NCI-H146 treated with DMSO at 0.1 percent for 48 hours (cell line): ENCODE measurements around the gene DOCK1.
A peak's percentile ranks its signal among the peaks of the same experiment; 100 is the strongest.

Experiments
- DNase-seq: peaks from one replicate; lab custom pipeline; 2025; ENCODE audit not compliant: unreplicated experiment; lab: John Stamatoyannopoulos, UW

DOCK1 gene

DNA sequence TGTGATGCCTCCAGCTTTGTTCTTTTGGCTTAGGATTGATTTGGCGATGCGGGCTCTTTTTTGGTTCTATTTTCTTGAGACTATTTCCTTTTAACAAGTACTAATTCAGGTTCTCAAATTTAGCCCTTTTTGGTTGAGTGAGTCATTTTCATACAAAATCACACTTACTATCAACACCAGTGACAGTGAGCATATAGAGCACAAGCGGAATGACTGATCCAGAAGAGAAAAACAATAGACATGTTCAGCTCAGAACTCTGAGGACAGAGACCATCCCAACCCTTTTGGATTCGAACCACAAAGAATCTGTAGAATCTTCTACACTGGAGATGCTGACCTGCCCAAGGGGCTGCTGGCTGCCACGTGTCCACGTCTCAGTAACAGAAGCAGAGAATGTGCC, 347.6 kb downstream of the DOCK1 start:
- no peak for DNase-seq

DNA sequence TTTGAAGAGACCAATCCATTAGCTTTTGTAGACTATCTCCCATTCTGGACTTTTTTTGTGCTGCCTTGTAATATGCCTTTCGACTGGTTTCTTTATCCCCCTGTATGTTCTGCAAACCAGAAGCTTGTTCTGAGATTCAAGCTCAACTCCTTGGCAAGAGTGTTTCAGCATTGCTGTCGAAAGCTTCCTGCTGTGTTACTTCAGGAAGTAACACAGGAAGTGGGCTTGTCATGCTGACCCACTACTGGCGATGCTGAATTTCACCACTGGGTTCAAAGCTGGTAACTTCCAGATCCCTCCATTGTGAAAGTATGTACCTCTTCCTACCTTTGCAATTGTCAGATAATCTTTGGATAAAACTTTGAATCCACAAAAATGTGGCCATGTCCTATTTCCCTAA, 349.0 kb downstream of the DOCK1 start:
- no peak for DNase-seq

DNA sequence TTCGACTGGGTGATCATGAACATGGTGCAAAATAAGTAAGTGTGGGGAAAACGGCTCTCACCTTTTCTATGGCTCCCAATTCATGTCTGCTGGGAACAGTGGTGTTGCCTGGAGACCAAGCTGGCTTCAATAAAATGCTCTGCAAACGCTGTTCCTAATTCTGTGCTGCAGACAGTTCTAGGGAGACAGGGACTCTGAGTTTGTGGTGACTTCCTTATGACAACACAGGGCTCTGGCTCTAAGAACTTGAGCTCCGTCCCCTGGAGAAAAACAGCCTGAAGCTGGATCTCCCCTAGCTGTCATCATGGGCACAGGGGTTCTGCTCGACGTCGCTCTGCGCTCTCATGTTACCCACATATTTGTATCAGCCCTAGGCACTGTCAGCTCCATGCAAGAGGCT, 352.2 kb downstream of the DOCK1 start:
- DNase-seq = no peak

DNA sequence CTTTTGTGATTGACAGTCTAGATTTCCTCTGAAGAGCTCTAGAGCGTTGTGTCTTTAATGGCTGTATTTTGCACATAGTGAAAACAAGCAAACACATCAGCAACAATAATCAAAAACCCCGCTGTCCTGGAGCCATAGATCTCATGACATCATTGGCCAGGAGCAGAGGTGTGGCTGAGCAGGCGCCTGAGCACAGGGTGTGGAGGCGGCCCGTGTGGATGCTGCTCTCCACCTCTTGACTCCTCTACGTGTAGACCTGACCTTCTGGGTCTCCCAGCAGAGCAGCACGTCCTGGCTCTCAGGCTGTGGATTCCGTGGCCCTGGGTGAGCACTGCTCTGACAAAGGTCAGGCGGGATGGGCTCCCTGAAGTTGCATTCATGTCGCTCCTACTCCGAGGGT, 354.1 kb downstream of the DOCK1 start:
- no peak for DNase-seq

DNA sequence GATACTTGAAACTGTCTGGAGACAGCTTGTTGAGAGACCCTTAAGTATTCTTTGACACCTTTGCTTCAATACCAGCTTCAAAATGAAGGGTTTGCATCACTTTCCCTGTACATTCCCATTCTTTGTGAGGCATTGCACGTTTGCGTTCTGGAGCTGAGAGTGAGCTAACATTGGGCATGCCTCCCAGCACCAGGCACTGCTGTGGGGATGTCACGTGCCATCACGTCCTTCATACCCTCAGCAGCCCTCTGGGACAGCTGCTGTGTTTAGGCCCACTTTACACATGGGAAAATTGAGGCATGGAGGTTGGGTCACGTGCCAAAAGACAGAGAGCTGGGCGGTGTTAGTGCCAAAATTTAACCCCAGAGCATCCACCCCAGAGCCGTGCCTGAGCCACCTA, 357.4 kb downstream of the DOCK1 start:
- DNase-seq = no peak

DNA sequence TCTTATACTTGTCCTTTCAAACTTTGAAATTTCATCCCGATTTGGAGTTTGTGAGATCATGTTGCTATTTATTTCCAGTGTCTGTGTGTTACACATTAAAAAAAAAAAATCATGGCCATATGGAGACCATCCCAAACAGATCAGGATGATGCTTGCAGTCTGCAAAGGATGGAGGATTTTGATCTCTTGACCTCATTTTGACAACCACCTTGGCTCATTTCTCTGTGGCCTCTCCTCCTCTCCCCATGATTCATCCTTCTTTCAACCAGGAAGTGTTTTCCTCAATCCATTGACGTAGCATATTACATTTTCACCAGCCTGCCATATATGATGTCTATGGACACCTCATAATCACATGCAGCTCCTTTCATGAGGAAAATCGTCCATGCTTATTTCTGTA, 360.1 kb downstream of the DOCK1 start:
- no peak for DNase-seq

DNA sequence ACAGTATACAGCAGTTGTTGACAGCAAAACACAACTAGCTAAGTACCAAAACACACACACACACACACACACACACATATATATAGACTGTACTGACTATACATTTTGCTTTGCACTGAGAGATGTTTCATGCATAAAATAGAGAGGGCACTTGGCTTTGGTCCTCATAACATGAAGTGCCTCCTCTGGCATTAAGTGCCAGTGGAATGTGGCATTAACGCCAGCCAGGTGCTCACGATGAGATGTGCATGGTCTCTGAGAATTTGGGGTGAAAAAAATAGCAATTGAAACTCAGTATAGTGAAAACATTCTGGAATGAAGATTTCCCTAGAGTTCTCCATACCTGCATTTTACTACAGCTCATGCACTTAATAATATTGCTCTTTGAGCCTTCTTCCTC, 361.2 kb downstream of the DOCK1 start:
- no peak for DNase-seq

DNA sequence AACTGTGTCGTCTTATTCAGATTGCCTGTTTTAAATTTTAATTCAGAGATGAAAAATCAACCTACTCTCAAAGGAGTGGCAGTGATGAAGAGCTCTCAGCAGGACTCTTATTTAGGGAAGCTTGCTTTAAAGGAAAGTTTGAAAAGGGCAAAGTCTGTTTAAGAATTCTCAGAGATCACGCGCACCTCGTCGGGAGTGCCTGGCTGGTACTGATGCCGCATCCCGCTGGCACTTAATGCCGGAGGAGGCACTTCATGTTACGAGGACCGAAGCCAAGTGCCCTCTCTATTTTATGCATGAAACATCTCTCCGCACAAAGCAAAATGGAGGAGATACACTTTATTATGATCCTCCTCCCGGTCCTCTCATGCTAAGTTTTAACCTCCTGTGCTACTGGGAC, 362.2 kb downstream of the DOCK1 start:
- DNase-seq = no peak

DNA sequence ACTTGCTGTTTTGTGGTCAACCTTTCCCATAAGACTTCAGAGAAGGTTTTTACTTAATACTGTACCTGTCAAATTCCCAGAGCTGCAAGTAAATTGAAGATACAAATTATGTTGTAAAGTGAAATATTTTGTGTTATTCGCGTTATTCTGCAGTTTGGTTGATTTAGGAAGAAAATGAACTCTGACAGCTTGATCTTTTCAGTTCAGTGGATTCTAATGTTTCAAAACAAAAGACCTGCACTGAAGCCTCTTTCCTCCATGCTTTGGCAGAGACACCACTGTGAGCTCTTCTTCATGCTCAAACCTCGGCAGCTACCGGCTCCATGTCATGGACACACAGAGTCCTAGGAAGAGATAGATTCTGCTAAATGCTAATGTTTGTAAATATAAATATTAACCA, 366.8 kb downstream of the DOCK1 start:
- DNase-seq = no peak

DNA sequence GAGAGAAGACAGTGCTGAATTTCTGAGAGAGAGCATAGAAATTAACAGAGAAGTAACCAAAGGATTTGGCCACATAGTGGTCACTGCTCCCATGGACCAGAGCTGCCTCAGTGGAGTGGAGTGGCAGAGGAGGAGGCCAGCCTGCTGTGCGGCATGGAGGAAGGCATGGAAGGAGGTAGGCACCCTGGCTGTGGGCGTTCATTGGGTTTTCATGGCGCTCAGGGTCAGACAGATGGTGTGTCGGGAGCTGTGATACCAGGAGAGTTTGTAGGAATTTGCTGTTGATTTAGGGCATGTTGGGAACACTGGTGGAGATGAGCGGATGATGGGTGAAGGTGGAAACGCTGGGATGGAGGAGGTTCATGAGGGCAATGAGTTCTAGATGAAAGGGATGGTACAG, 370.0 kb downstream of the DOCK1 start:
- no peak for DNase-seq

DNA sequence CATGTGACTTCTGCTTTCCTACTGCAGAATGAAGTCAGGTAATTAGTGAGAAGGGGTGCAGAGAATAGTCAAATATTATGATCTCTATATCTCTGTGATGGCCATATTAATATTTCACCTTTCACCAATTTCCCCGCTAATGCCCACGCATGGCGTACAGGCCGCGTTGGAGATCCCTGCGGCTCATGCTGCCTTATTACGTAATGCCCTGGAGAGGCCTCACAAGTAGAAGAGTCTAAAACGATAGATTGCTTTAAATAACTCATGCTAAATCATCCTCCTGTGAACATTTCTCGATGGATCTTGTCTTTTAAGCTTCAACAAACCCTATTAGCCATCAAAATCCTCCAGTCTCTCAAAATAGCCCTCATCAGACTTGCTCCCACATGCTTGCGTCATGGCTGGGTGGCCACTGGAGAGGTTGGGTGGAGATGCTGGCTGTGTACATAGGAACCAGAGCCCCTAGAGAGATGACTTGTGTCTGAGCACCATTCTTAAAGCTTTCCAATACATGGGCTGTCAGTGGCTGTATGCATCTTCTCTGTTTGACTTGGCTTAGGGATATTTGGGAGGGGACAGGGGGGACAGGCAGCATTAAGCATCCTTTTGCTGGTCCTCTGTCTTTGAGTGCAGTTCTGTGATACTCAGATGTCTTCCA, 370.7 kb downstream of the DOCK1 start:
- DNase-seq = peak; percentile 14

DNA sequence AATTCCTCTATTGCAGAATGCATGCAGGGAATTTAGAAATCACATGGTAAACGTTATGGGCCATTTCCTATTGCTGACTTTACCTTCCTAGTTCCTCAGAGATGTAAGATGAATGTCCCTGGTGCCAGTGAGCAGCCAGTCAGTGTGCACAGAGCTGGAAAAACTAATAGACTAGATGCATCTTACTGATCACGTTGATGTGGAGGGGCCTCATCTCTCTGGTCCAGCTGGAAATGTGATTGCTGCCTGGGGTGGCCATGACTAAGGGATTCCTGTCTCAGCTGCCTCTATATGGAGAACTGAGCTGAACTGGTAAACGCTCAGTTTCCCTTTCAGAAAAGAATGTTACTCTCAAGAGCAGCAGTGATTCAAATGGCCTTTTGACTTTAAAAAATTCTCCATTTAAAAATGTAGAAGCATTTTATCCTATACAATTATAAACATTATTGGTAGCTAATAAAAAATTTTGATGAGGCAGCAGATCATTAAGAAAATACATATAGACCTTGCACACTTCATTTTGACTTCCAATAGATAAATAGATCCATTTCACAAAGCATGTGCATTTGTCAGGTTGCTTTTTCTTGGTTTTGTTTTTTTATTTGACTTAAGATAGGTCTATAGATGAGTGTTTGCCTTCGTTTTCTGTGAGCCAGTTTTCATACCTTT, 371.7 kb downstream of the DOCK1 start:
- DNase-seq = no peak

DNA sequence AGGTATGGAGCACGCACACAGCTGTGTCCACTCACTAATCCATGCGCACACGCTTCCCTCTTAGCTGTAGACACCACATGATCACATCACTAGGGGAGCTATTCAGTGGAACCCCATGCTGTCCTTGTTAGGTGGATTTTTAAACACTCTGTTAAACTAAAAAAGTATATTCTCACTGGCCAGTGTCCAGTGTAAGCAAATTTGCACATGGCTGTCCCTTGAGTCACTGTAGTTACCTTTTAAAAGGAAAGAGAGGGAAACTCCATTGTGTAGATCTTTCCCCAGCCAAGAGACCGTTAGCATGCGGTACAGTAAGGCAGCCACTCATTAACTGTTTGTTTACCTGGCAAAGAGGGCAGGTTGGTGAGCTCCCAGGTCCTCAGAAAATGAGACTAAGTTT, 372.8 kb downstream of the DOCK1 start:
- DNase-seq = peak; percentile 58

DNA sequence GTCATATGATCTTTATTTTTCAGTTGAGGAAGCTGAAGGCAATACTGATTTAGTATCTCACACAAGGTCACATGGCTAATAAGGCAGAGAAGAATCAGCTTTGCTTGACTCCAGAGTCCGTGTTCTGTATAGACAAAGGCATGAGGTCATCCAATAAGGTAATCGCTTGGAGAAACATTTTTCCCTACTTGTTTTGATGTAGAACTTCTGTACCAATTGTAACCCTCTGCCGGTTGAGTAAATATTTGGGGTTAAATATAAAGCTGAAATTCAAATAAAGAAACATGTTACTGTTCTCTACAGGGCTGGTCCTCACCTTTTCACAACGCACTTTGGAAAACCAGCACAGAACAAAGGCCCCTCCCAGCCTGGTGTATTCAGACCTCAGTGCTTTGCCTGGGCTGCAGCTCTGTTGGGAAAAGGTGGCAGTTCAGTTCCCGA, 374.1 kb downstream of the DOCK1 start:
- DNase-seq = peak; percentile 64

DNA sequence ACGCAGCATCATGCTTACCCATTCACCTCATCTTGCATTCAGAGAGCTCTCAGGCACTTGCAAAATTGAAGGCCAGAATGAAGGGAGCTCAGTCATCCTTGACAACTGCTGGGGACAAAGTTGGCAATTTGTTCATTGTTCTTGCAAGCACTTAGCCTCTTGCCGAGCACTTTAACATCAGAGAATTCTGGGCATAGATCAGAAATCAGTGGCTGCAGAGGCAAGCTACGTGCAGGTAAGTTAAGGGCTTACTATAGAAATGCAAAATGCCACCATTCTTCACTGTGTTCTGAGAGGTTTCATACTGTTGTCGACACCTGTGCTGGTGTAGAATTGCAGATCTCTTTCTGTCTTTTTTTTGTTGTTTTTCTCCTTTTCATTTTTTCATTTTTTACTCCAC, 375.2 kb downstream of the DOCK1 start:
- no peak for DNase-seq

DNA sequence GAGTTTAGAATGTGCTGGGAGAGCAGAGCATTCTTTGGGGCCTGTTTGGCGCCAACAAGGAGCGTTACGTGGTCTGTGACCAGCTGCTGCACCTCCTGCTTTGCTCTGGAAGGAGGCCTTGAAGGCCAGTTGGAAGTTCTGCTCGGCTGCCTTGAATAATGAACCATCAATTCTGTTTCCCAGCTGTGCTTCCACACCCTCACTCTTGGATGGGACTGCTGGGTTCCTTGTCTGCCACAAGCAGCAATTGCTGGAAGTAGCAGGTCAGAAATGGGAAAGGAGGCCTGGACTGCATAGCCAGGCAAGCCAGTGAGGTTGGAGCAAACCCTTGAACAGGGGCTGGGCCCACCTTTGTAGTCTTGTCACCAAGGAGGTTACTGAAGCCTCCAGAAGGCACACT, 377.8 kb downstream of the DOCK1 start:
- DNase-seq = no peak

DNA sequence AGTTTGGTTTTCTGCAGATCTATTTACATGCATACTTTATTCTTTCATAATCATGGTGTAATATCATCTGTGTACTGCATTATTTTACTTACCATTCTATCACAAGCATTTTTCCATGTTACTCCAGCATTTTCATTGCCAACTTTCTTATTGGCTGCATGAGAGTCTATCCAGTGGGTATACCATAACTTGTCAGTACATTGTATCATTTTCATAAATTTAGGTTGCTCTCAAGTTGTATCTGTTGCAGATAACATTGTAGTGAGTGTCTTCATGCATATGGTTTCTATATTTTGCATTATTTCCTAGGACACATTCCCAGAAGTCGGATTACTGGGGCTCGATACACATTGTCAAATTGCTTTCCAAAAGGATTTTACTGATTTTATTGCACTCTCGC, 378.3 kb downstream of the DOCK1 start:
- no peak for DNase-seq

DNA sequence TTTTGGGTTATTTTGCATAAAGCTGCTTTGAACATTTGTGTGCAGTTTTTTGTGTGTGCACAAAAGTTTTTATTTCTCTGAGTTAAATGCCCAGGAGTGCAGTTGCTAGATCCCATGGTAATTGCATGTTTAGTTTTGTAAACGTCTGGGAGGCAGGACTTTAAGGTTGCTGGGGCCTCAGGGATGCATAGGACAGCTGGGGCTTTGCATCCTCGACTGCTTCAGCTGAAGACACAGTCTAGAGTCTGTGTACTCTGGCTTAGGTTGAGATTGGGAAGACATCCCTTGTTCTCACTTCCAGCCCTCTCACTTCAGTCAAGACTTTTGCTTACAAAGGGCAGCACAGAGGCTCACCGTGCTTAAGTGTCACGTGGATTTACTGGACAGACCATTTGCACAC, 385.6 kb downstream of the DOCK1 start:
- DNase-seq = no peak

DNA sequence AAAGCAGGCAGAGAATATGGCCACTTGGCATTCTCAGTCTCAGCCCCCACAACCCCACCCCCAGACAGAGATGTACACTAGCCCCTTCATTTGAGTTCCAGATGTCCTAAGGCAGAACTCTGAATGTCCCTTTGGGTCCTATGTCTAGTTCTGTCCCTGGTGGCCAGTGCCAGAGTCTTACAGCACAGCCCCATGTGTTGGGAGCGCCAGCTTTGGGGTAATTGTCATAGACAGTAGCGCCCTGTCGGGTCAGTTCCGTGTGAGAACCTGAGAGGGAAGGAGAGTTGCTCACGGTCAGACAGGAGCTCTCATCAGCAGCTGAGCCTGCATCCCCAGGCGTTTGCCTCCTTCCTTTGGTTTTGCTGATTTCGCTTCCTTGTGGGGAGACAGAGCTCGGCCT, 386.1 kb downstream of the DOCK1 start:
- DNase-seq = no peak

DNA sequence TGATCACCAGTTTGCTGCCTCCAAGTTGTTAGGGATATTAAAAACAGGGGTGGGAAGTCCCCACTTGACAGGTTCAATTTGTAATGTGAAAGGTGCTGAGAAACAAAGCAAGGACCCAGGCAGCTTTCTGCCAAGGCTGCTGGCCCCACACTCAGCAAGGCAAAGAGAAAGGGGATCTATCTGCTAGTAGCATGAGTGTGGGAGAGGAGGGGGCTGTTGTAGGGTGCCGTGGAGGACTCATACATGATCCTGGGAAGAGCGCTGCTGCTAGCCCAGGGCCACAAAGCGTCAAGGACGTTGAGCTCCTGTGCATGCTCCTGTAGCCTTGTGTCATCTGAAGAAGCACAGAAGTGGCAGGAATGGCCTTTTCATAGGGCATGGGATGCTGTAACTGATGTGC, 387.7 kb downstream of the DOCK1 start:
- no peak for DNase-seq

DNA sequence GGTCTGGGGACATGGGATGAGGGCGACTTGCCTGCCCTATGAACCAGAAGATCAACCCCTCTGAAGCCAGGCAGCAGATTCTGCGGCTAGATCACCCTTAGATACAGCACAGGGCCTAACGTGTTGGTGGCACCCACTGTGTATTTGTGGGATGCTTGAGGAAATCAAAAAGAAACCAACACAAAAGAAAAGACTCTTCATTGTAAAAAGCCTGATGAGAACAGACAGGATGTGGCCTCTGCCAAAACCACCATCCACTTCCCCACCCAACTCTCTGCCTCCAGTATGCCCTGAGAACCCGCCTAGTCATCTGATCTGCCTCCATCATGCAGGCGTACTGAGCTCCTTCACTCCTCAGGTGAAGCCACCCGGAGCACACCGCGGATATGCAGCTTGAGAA, 388.4 kb downstream of the DOCK1 start:
- DNase-seq = no peak

DNA sequence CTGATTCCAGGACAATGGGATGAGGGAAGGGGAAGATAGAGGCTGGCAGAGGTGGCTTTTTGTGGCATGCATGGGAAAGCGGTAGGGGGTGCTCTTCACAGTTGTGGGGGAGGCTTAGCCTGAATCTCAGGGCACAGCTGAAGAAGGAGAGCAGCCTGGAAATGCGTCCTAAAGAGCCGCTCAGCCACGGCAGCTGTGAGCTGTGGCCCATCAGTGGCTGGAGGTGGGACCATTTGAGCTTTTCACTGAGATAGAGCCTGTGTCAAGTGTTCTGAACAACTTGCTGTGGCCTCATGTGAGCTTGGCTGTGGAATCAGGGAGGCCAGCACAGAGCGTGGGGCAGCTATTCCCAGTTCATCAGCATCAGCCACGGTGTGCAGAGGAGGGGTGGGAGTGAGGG, 391.5 kb downstream of the DOCK1 start:
- no peak for DNase-seq

DNA sequence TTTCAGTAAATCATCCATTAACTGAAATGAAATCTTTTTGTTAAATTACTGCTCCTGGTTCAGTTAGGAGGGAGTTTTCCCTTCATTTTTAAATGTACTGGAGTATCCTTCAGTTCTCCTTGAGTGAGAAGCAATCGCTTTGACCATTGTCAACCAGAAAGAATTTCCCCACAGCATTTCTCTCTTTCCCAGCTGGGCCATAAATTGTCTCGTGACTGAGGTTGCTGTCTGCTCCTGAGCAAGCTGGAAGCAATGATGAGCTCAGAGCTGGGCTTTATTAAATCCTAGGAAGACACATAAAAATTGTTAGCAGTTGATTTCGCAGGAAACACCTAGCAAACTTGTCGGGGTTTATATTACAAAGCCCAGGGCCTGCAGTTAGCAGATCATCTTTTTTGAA, 393.2 kb downstream of the DOCK1 start:
- no peak for DNase-seq
